ENCODE measurements around the gene FBXL19.

GRCh38 chr16:30963925-30964511 is 40.6 kb downstream of the FBXL19 start:
- no peak for TF ChIP-seq CTCF (conservative IDR thresholded peaks at IDR 0.05)
- TF ChIP-seq EZH2 (IDR thresholded peaks at IDR 0.05; ENCODE audit: low read depth) = no peak
